Caco-2 (cell line): ENCODE data around the gene PPP2R5A. TPM values are rescaled to one million over a fixed set of nuclear protein-coding genes. Genes with fewer than 3 reads are reported as not detected.

Experiments
- BruUV-seq: library from RNA; stranded (reverse); fragments of 400-500 nt; replicated peaks from 2 replicates; lab custom pipeline; 2021; lab: Mats Ljungman, UMichigan
- CTCF ChIA-PET: fragments of 300-600 bp; sonication (Branson Sonifier 250); formaldehyde crosslinking; loops from one replicate; lab custom pipeline; 2022; ENCODE audit warnings: antibody characterized with exemption; lab: Charles Lee
- POLR2A ChIA-PET: fragments of 300-600 bp; sonication (Branson Sonifier 250); formaldehyde crosslinking; loops from one replicate; lab custom pipeline; 2022; ENCODE audit warnings: antibody characterized with exemption; lab: Charles Lee
- DNase-seq, 2 experiments: peaks; one replicate each; pipeline versions ENCODE4 v3.0.0 to v3.0.0-alpha.2; 2020 to 2022
- H3K27me3 ChIP-seq: replicated peaks from 2 replicates; pipeline ENCODE4 v1.6.0; 2011; ENCODE audit warnings: low read length; ENCODE audit not compliant: control insufficient read depth, insufficient read depth
- H3K36me3 ChIP-seq: 2 replicates; pipeline ENCODE4 v1.5.1; 2011; ENCODE audit warnings: low read length; ENCODE audit not compliant: control insufficient read depth, insufficient read depth
- H3K4me1 ChIP-seq: fragments of 250-450 bp; sonication (Bioruptor Pico); 2 replicates; pipeline ENCODE4 v1.5.1; 2020; ENCODE audit warnings: mild to moderate bottlenecking
- H3K4me3 ChIP-seq: 2 replicates; pipeline ENCODE4 v1.5.1; 2011; ENCODE audit warnings: low read depth, mild to moderate bottlenecking, control low read depth, low read length
- H3K9me3 ChIP-seq: fragments of 250-450 bp; sonication (Bioruptor Pico); 2 replicates; pipeline ENCODE4 v1.5.1; 2020; ENCODE audit warnings: mild to moderate bottlenecking, moderate library complexity
- H3K27ac Mint-ChIP-seq: one replicate; pipeline ENCODE4 v1.8.0; 2022; ENCODE audit warnings: mixed read lengths; ENCODE audit not compliant: unreplicated experiment
- H3K27me3 Mint-ChIP-seq: one replicate; pipeline ENCODE4 v1.8.0; 2022; ENCODE audit warnings: mixed read lengths; ENCODE audit not compliant: insufficient read depth, unreplicated experiment
- H3K36me3 Mint-ChIP-seq: one replicate; pipeline ENCODE4 v1.8.0; 2022; ENCODE audit warnings: mild to moderate bottlenecking, mixed read lengths; ENCODE audit not compliant: insufficient read depth, unreplicated experiment
- H3K4me1 Mint-ChIP-seq: one replicate; pipeline ENCODE4 v1.8.0; 2022; ENCODE audit warnings: low read depth, mixed read lengths; ENCODE audit not compliant: unreplicated experiment
- H3K4me3 Mint-ChIP-seq: one replicate; pipeline ENCODE4 v1.8.0; 2022; ENCODE audit warnings: mild to moderate bottlenecking, moderate library complexity, mixed read lengths; ENCODE audit not compliant: unreplicated experiment
- H3K9me3 Mint-ChIP-seq: one replicate; pipeline ENCODE4 v1.8.0; 2022; ENCODE audit warnings: mixed read lengths; ENCODE audit not compliant: unreplicated experiment
- intact Hi-C: fragments of 100-400 bp; cut with micrococcal nuclease; formaldehyde crosslinking; loops from one replicate; pipeline ENCODE4 v1.10.0; 2022; ENCODE audit not compliant: unreplicated experiment
- total RNA-seq: library from RNA; stranded (reverse); gene quantifications from 2 replicates; pipeline ENCODE4 v1.2.3, GENCODE V29; 2022
- TF ChIP-seq, protein P1 (sequence below), 2 experiments: fragments of 200-600 bp in 1 of 2; IDR thresholded peaks; 1 replicate in 1 of 2; 2 replicates in 1 of 2; pipeline versions ENCODE4 v1.5.1 to v1.8.0; 2011 to 2022; ENCODE audit warnings: antibody characterized with exemption in 1 of 2, control low read depth in 1 of 2, inconsistent platforms in 1 of 2, low read depth in 1 of 2, low read length in 1 of 2, mild to moderate bottlenecking in 1 of 2, moderate library complexity in 1 of 2; ENCODE audit not compliant: insufficient read depth in 1 of 2, severe bottlenecking in 1 of 2, unreplicated experiment in 1 of 2

Gene PPP2R5A
- total RNA-seq, 1 experiment from 2014 or later, result 49.4 TPM

DNA sequence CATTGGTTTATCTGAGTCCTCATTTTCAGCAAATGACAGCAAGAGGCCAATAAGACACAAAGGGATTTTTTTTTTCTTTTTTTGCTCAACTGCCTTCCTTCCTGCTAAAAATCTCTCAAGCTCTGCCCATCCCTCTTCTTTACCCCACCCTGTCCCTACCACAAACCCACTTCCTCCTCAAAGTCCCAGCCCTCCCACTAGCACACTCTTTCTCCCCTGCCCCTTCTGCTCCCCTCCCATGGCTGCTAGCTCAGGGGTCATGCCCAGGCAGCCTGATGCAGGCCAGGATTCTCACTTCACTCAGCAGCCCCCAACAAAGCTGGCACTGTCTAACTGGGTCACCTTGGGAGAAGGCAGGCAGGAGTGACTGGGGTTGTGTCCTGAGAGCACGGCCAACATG lies 28.8 kb upstream of the PPP2R5A start:
- CTCF ChIA-PET, result interaction anchor here (0.8 kb wide), 1 partner anchor 54 kb away, joined by 3 read pairs; no protein-coding TSS in a partner anchor
- POLR2A ChIA-PET, result no interaction called here

DNA sequence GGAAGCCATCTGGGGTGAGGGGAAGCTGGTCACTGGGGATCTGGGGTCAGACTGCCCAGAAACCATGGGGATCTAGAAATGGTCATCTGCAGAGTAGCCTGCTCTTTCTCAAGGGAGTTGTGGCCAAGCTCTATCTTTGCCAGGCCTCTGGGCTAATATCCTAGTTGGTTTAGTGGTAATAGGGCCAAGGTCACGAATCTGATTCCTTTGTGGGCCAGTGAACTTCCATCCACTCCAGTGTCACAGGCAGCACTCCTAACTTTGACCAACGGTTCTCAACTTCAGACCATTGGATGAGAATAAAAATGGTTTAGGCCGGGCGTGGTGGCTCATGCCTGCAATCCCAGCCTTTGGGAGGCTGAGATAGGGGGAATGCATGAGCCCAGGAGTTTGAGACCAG lies 28.1 kb upstream of the PPP2R5A start:
- no peaks in the 10 kb centered on the region; the same call in 1 of the 2 replicates for H3K9me3 ChIP-seq
- intact Hi-C loops, result no loop called here
- no peak overlapping the region for H3K4me3 ChIP-seq
- DNase-seq, result no peak
- H3K4me3 Mint-ChIP-seq, result no peak overlapping the region
- H3K27me3 Mint-ChIP-seq, result no peaks in the 10 kb centered on the region
- TF ChIP-seq, protein P1, sequence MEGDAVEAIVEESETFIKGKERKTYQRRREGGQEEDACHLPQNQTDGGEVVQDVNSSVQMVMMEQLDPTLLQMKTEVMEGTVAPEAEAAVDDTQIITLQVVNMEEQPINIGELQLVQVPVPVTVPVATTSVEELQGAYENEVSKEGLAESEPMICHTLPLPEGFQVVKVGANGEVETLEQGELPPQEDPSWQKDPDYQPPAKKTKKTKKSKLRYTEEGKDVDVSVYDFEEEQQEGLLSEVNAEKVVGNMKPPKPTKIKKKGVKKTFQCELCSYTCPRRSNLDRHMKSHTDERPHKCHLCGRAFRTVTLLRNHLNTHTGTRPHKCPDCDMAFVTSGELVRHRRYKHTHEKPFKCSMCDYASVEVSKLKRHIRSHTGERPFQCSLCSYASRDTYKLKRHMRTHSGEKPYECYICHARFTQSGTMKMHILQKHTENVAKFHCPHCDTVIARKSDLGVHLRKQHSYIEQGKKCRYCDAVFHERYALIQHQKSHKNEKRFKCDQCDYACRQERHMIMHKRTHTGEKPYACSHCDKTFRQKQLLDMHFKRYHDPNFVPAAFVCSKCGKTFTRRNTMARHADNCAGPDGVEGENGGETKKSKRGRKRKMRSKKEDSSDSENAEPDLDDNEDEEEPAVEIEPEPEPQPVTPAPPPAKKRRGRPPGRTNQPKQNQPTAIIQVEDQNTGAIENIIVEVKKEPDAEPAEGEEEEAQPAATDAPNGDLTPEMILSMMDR (IDR thresholded peaks at IDR 0.05; ENCODE audit: insufficient read depth in 1 of 2, low read depth in 1 of 2, low read length in 1 of 2, severe bottlenecking in 1 of 2, unreplicated experiment in 1 of 2), result no peak
- ChIA-PET CTCF (interaction anchor here (0.8 kb wide), 1 partner anchor 54 kb away, joined by 3 read pairs; no protein-coding TSS in a partner anchor), POLR2A (no interaction called here)
- BruUV-seq, result no TSS peak
- no peak overlapping the region for H3K27ac Mint-ChIP-seq
- no peaks in the 10 kb centered on the region for H3K9me3 Mint-ChIP-seq
- H3K27me3 ChIP-seq, result no peaks in the 10 kb centered on the region
- no peaks in the 10 kb centered on the region for H3K36me3 ChIP-seq
- peaks cover 32% of the 10 kb centered on the region for H3K4me1 ChIP-seq
- H3K4me1 Mint-ChIP-seq, result peaks cover 34% of the 10 kb centered on the region
- no peaks in the 10 kb centered on the region for H3K36me3 Mint-ChIP-seq

More for the DNA sequence above, 28.8 kb upstream of the PPP2R5A start:
- no TSS peak for BruUV-seq
- TF ChIP-seq, protein P1 (IDR thresholded peaks at IDR 0.05; ENCODE audit: insufficient read depth in 1 of 2, low read depth in 1 of 2, low read length in 1 of 2, severe bottlenecking in 1 of 2, unreplicated experiment in 1 of 2), result no peak
- H3K9me3 Mint-ChIP-seq, result no peaks in the 10 kb centered on the region
- H3K4me3 Mint-ChIP-seq, result no peak overlapping the region
- Histone ChIP-seq H3K4me1 (peaks cover 24% of the 10 kb centered on the region), H3K36me3 (no peaks in the 10 kb centered on the region), H3K27me3 (no peaks in the 10 kb centered on the region), H3K9me3 (no peaks in the 10 kb centered on the region), H3K4me3 (no peak overlapping the region)
- no peaks in the 10 kb centered on the region for H3K27me3 Mint-ChIP-seq
- no peak for DNase-seq
- peaks cover 26% of the 10 kb centered on the region for H3K4me1 Mint-ChIP-seq
- H3K27ac Mint-ChIP-seq, result no peak overlapping the region
- H3K36me3 Mint-ChIP-seq, result no peaks in the 10 kb centered on the region
- intact Hi-C loops, result no loop called here

DNA sequence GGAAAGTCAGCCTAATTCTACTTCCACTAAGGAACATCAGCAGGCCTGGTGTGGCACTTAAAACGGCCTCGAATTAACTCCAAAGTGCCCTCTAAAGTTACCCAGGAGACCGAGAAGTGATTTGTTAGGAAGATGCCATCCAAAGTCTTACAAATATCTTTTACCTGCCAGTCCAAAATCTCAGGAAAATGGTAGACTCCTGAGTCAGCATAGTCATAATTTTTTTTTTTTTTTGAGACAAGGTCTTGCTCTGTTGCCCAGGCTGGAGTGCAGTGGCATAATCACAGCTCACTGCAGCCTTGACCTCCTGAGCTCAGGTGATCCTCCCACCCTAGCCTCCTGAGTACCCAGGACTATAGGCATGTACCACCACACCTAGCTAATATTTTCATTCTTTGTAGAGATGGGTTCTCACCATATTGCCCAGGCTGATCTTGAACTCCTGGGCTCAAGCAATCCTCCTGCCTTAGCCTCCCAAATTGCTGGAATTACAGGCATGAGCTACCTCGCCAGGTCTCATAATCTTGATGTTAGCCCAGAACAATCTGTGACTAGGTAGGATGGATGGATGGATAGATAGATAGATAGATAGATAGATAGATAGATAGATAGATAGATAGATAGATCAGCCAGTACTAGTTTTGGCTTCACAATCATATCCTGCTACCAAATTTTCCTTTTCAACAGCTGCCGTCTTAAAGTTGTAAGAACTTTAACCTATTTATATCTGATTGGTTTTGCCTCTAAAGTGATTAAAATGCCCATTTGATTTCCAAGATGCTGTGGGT lies 25.3 kb upstream of the PPP2R5A start:
- CTCF ChIA-PET, result no interaction called here
- intact Hi-C loops, result no loop called here
- no peak overlapping the region for H3K27ac Mint-ChIP-seq

More for the DNA sequence above, 25.3 kb upstream of the PPP2R5A start:
- POLR2A ChIA-PET, result no interaction called here
- Mint-ChIP-seq H3K36me3 (no peaks in the 10 kb centered on the region), H3K9me3 (no peaks in the 10 kb centered on the region), H3K4me1 (peaks cover 30% of the 10 kb centered on the region), H3K4me3 (no peak overlapping the region), H3K27me3 (no peaks in the 10 kb centered on the region)
- H3K9me3 ChIP-seq, result no peaks in the 10 kb centered on the region; the same call in 1 of the 2 replicates
- DNase-seq, result no peak
- TF ChIP-seq, protein P1 (IDR thresholded peaks at IDR 0.05; ENCODE audit: insufficient read depth in 1 of 2, low read depth in 1 of 2, low read length in 1 of 2, severe bottlenecking in 1 of 2, unreplicated experiment in 1 of 2), result no peak
- no peaks in the 10 kb centered on the region for H3K36me3 ChIP-seq
- BruUV-seq, result no TSS peak
- no peak overlapping the region for H3K4me3 ChIP-seq
- no peaks in the 10 kb centered on the region for H3K27me3 ChIP-seq
- peaks cover 29% of the 10 kb centered on the region for H3K4me1 ChIP-seq
